Ramos (cell line): ENCODE results near the gene CFTR.

Experiments used
- in situ Hi-C: fragments of 300-500 bp; cut with MboI; formaldehyde crosslinking; loops from one replicate; pipeline ENCODE4 v1.14.3; 2022; ENCODE audit warnings: low sequenced_read_pairs; ENCODE audit not compliant: unreplicated experiment

CFTR gene

GRCh38 chr7:117572856-117573620 is 93.2 kb downstream of the CFTR start:
- in situ Hi-C loops: no loop called here

- in situ Hi-C loops: no loop called here
Observed at GRCh38 chr7:117581424-117581823, 101.6 kb downstream of the CFTR start.

GRCh38 chr7:117582219-117582704 is 102.4 kb downstream of the CFTR start:
- in situ Hi-C loops: no loop called here

DNA sequence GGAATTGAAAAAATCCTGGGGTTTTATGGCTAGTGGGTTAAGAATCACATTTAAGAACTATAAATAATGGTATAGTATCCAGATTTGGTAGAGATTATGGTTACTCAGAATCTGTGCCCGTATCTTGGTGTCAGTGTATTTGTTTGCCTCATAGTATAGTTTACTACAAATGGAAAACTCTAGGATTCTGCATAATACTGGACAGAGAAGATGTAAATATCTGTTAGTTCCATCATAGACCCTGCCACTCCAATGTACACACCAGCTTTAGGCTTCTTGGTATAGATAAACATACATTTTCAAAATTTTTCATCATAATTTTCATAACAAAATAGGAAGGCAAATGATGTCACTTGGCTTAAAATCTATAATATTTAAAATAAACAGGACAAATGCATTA is 108.1 kb downstream of the CFTR start:
- in situ Hi-C loops: no loop called here

DNA sequence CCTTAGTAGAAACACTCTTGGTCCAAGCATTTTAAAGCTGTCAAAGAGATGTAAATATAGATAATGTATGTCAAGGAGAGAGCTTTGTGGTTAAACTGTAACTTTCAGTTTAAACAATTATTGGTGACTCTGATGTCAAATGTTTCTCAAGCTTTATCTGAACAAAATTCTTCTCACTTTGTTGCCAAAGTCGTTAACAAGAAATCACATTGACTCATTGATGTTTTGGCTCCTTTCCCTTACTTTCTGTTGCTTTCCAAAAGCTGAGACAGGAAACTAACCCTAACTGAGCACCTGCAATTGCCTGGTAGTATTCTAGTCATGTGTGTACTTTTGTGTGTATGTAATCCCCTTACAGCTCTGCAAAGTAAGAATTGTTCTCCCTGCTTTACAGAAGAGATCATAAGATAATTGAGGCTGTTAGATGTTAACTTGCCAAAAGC is 108.5 kb downstream of the CFTR start:
- in situ Hi-C loops: no loop called here

DNA sequence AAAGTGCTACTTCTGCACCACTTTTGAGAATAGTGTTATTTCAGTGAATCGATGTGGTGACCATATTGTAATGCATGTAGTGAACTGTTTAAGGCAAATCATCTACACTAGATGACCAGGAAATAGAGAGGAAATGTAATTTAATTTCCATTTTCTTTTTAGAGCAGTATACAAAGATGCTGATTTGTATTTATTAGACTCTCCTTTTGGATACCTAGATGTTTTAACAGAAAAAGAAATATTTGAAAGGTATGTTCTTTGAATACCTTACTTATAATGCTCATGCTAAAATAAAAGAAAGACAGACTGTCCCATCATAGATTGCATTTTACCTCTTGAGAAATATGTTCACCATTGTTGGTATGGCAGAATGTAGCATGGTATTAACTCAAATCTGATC is 110.4 kb downstream of the CFTR start:
- in situ Hi-C loops: no loop called here

GRCh38 chr7:117592011-117592635 is 112.3 kb downstream of the CFTR start:
- in situ Hi-C loops: no loop called here

GRCh38 chr7:117596134-117596533 is 116.3 kb downstream of the CFTR start:
- in situ Hi-C loops: no loop called here

- in situ Hi-C loops: no loop called here
Observed at GRCh38 chr7:117597755-117598154, 117.9 kb downstream of the CFTR start.

DNA sequence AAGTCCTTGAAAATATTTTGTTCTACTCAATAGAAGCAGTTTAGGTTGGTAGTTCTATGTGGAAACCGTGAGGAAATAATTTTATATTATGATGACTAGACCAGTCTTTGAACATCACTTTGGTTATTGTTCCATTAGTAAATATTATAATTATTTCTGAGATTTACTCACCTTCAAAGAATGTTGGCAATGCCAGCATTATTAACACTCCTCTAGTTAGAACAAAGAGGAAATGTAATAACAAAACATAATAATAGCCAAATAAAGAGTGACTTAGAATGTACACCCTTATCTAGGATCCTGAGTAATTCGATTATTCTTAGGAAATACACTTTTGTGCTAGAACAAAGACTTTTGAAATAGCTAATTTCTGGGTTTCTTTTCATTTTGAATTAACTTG is 121.1 kb downstream of the CFTR start:
- in situ Hi-C loops: no loop called here

DNA sequence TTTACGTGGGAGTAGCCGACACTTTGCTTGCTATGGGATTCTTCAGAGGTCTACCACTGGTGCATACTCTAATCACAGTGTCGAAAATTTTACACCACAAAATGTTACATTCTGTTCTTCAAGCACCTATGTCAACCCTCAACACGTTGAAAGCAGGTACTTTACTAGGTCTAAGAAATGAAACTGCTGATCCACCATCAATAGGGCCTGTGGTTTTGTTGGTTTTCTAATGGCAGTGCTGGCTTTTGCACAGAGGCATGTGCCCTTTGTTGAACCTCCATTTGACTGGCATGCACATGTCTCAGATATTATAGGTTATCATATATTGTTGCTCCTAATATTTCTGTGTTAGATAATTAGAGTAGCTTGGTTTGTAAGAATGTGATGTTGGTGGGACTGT is 123.8 kb downstream of the CFTR start:
- in situ Hi-C loops: no loop called here

- in situ Hi-C loops: no loop called here
Observed at GRCh38 chr7:117605712-117606111, 125.9 kb downstream of the CFTR start.

DNA sequence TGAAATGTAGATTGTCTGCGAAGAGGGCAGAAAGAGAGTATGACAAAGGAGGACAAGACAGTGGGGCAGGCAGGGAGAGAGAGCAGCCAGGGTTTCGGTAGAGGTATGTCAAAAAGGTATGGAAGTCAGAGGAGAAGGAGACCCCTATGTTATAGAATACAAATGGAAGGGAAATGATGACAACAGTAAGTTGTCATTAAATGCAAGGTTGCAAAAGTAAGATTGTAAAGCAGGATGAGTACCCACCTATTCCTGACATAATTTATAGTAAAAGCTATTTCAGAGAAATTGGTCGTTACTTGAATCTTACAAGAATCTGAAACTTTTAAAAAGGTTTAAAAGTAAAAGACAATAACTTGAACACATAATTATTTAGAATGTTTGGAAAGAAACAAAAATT is 126.3 kb downstream of the CFTR start:
- in situ Hi-C loops: no loop called here

DNA sequence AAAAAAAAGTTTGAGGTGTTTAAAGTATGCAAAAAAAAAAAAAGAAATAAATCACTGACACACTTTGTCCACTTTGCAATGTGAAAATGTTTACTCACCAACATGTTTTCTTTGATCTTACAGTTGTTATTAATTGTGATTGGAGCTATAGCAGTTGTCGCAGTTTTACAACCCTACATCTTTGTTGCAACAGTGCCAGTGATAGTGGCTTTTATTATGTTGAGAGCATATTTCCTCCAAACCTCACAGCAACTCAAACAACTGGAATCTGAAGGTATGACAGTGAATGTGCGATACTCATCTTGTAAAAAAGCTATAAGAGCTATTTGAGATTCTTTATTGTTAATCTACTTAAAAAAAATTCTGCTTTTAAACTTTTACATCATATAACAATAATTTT is 130.6 kb downstream of the CFTR start:
- in situ Hi-C loops: no loop called here

- in situ Hi-C loops: no loop called here
Observed at GRCh38 chr7:117612637-117613036, 132.8 kb downstream of the CFTR start.

GRCh38 chr7:117616694-117617093 is 136.9 kb downstream of the CFTR start:
- in situ Hi-C loops: no loop called here

DNA sequence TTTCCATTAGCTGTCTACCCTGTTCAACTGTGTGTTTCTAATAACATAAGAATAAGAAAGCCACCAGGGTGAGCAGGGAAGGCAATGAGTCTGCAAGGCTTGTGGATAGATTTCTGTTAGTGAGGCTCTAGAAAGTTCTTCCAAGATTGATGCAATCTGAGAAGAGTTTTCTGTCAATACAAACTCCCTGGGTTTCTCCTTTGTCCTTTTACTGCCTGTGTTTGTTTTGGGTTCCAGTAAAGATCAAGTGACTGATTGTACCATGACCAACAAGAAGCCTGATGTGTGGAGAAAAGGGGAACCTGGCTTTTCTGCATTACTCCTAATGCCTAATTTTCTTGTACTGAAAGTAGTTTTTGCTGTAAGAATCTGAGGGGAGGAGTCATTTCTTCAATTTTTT is 139.9 kb downstream of the CFTR start:
- in situ Hi-C loops: no loop called here

DNA sequence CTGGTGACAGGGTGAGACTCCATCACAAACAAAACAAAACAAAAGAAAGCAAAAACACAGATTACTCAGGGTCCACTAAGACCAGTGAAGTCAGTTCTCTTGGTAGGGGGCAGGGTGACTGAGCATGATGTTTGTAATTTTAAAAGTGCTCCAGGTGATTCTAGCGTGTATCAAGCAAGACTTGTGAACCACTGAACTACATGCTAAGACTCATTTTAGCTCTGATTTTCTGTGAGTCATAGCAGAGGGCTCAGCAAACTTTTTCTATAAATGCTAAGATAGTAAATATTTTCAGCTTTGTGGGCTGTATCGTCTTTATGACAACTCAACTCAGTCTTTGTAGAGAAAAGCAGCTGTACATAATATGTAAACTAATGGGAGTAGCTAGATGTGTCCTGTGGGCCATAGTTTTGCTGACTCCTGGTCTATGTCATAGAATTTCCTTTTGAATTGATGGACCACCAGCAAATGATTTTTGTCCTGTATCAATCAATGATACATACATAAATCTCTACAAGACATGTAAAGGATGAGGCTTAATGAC is 141.3 kb downstream of the CFTR start:
- in situ Hi-C loops: no loop called here

DNA sequence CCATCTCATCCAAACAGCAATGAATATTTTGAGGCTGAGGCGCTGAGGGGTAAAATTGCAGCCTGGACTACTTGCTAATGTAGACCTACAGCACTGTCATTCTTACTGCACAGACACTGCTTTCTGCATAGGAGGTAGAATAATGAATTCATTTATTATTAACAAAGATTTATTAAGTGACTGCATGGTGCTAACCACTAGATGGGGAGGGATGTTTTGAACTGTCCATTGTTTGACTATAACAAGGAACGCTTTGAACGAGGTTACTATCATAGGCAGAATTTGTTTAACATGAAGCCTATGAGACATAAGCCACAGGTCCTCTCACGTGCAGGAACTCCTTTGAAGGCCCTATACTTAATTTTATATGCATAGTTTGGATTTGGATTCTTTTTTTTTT is 143.8 kb downstream of the CFTR start:
- in situ Hi-C loops: no loop called here

DNA sequence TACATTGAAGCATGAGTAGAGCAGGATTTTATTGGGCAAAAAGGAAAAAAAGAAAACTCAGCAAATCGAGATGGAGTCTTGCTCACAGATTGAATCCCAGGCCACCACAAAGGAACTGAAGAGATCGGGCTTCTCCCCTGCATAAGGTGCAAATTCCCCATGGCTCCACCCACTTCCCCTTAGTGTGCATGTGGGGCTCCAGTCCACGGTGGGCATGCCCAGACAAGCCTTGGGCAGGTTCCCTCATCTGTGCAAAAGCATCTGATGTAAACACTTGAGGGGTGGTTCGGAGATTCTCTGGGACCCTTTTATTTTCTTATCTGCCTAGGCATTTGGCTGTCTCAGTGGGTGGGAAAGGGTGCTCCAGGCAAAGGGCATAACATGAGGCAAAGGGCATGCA is 150.7 kb downstream of the CFTR start:
- in situ Hi-C loops: no loop called here

DNA sequence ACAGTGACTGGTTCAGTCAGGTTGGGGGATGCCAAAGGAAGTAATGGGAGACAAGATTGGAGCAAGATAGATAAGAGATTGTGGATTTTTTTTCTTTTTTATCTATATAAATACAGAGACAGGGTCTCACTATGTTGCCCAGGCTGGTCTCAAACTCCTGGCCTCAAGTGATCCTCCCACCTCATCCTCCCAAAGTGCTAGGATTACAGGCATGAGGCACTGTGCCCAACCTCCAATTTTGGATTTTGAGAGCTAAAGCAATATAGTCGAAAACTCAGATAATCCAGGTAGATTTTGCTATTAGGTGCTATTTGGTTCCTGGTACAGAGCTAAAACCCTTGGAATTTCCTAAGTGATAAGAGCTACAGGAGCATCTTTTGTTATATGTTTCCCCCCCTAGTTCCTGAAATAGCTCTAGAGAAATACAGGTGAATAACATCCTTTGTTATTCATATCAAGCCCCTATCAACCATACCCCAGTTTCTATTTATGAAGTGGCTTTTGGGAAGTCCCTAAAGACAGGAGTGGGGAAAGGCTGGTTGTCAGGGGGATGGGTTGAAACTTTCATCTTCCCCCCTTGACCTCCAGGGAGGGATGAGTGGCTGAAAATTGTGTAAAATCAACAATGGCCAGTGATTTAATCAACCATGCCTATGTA is 151.2 kb downstream of the CFTR start:
- in situ Hi-C loops: no loop called here
